Vagina (tissue), 2 donors: Measurements from ENCODE around the gene ACSL3. TPM values are rescaled to one million over a fixed set of nuclear protein-coding genes. Genes with fewer than 3 reads are reported as not detected.

Source experiments
- DNase-seq, 2 donors: peaks; one replicate each; pipeline ENCODE4 v3.0.0-alpha.2; 2017; ENCODE audit errors: extremely low spot score in 2 of 2
- H3K27ac ChIP-seq: fragments of 200-600 bp; sonication (generic); one replicate; pipeline ENCODE4 v1.5.1; 2019
- H3K27me3 ChIP-seq: fragments of 200-600 bp; sonication (generic); one replicate; pipeline ENCODE4 v1.5.1; 2019
- H3K36me3 ChIP-seq, 2 donors: fragments of 200-600 bp; sonication (generic); one replicate each; pipeline ENCODE4 v1.5.1; 2017 to 2019
- H3K4me1 ChIP-seq: fragments of 200-600 bp; sonication (generic); one replicate; pipeline ENCODE4 v1.5.1; 2019
- H3K4me3 ChIP-seq, 2 donors: fragments of 200-600 bp; sonication (generic); 1 replicate in 1 of 2; 2 replicates in 1 of 2; pipeline ENCODE4 v1.5.1; 2016 to 2019
- H3K9me3 ChIP-seq: fragments of 200-600 bp; sonication (generic); one replicate; pipeline ENCODE4 v1.5.1; 2019
- CTCF ChIP-seq, 3 experiments: fragments of 450-650 bp in 2 of 3; fragments of 200-600 bp in 1 of 3; sonication (generic) in 1 of 3; IDR thresholded peaks; one replicate each; pipeline ENCODE4 v1.5.1; 2017 to 2019; ENCODE audit warnings: antibody characterized with exemption in 3 of 3, mild to moderate bottlenecking in 2 of 3, moderate library complexity in 2 of 3
- POLR2A ChIP-seq, 2 donors: fragments of 450-650 bp; IDR thresholded peaks; one replicate each; pipeline ENCODE4 v1.6.1; 2017; ENCODE audit warnings: antibody characterized with exemption in 2 of 2, mild to moderate bottlenecking in 2 of 2, moderate library complexity in 2 of 2
- POLR2AphosphoS5 ChIP-seq, 2 donors: sonication (generic); formaldehyde crosslinking; IDR thresholded peaks; one replicate each; pipeline ENCODE4 v1.9.0; 2017; ENCODE audit warnings: antibody characterized with exemption in 2 of 2, mild to moderate bottlenecking in 2 of 2, low read depth in 1 of 2; ENCODE audit not compliant: insufficient read depth in 1 of 2
- intact Hi-C: fragments of 100-400 bp; cut with DNase I; formaldehyde crosslinking; loops from one replicate; pipeline ENCODE4 v1.15.1; 2023
- total RNA-seq: library from RNA; depleted of rRNA; stranded (reverse); fragments of >200 nt; gene quantifications from one replicate; pipeline ENCODE4 v1.2.3, GENCODE V29; 2016

The ACSL3 gene
- total RNA-seq, 1 donor from 2014 or later, result 60.4 TPM

GRCh38 chr2:222823183-222823930 lies 37.5 kb upstream of the ACSL3 start:
- no peaks in the 10 kb centered on the region for H3K4me1 ChIP-seq
- no peaks in the 10 kb centered on the region for H3K9me3 ChIP-seq
- H3K4me3 ChIP-seq, result no peak overlapping the region
- intact Hi-C loops, result no loop called here
- no peak for DNase-seq
- no peaks in the 10 kb centered on the region for H3K27me3 ChIP-seq
- no peak overlapping the region for H3K27ac ChIP-seq
- TF ChIP-seq POLR2A (IDR thresholded peaks at IDR 0.05) (no peak), CTCF (IDR thresholded peaks at IDR 0.05) (no peak), POLR2AphosphoS5 (IDR thresholded peaks at IDR 0.05; ENCODE audit: insufficient read depth in 1 of 2, low read depth in 1 of 2) (no peak)
- H3K36me3 ChIP-seq, result no peaks in the 10 kb centered on the region

- no peaks in the 10 kb centered on the region for H3K36me3 ChIP-seq
- H3K27ac ChIP-seq, result no peak overlapping the region
- DNase-seq, result no peak
- no peaks in the 10 kb centered on the region for H3K9me3 ChIP-seq
- no peak overlapping the region for H3K4me3 ChIP-seq
- no peaks in the 10 kb centered on the region for H3K27me3 ChIP-seq
- H3K4me1 ChIP-seq, result no peaks in the 10 kb centered on the region
- TF ChIP-seq POLR2AphosphoS5 (IDR thresholded peaks at IDR 0.05; ENCODE audit: insufficient read depth in 1 of 2, low read depth in 1 of 2) (no peak), POLR2A (IDR thresholded peaks at IDR 0.05) (no peak), CTCF (IDR thresholded peaks at IDR 0.05) (no peak)
- intact Hi-C loops, result no loop called here
Measured at GRCh38 chr2:222825031-222825430, 35.8 kb upstream of the ACSL3 start.

- intact Hi-C loops, result no loop called here
Measured at GRCh38 chr2:222827417-222827816, 33.4 kb upstream of the ACSL3 start.

GRCh38 chr2:222828572-222828971 lies 32.3 kb upstream of the ACSL3 start:
- H3K27ac ChIP-seq, result no peak overlapping the region
- no peak overlapping the region for H3K4me3 ChIP-seq

More at GRCh38 chr2:222827417-222827816, 33.4 kb upstream of the ACSL3 start:
- Histone ChIP-seq H3K4me1 (no peaks in the 10 kb centered on the region), H3K9me3 (no peaks in the 10 kb centered on the region), H3K27ac (no peak overlapping the region), H3K4me3 (no peak overlapping the region), H3K36me3 (no peaks in the 10 kb centered on the region), H3K27me3 (no peaks in the 10 kb centered on the region)
- TF ChIP-seq POLR2A (IDR thresholded peaks at IDR 0.05), result no peak
- no peak for DNase-seq

GRCh38 chr2:222830164-222830563 lies 30.7 kb upstream of the ACSL3 start:
- no peaks in the 10 kb centered on the region for H3K9me3 ChIP-seq
- no peaks in the 10 kb centered on the region for H3K27me3 ChIP-seq
- intact Hi-C loops, result no loop called here
- H3K4me3 ChIP-seq, result no peak overlapping the region
- DNase-seq, result no peak
- H3K36me3 ChIP-seq, result no peaks in the 10 kb centered on the region
- no peak for TF ChIP-seq CTCF (IDR thresholded peaks at IDR 0.05)
- TF ChIP-seq POLR2A (IDR thresholded peaks at IDR 0.05), result no peak
- no peak for TF ChIP-seq POLR2AphosphoS5 (IDR thresholded peaks at IDR 0.05; ENCODE audit: insufficient read depth in 1 of 2, low read depth in 1 of 2)
- no peak overlapping the region for H3K27ac ChIP-seq
- H3K4me1 ChIP-seq, result no peaks in the 10 kb centered on the region

More at GRCh38 chr2:222828572-222828971, 32.3 kb upstream of the ACSL3 start:
- Histone ChIP-seq H3K27me3 (no peaks in the 10 kb centered on the region), H3K4me1 (no peaks in the 10 kb centered on the region), H3K36me3 (no peaks in the 10 kb centered on the region), H3K9me3 (no peaks in the 10 kb centered on the region)
- no peak for DNase-seq
- intact Hi-C loops, result no loop called here
- TF ChIP-seq POLR2A (IDR thresholded peaks at IDR 0.05) (no peak), POLR2AphosphoS5 (IDR thresholded peaks at IDR 0.05; ENCODE audit: insufficient read depth in 1 of 2, low read depth in 1 of 2) (no peak), CTCF (IDR thresholded peaks at IDR 0.05) (no peak)
